Suprapubic skin (tissue), 4 donors: ENCODE data around the gene RNF26. TPM values are rescaled to one million over a fixed set of nuclear protein-coding genes. Genes with fewer than 3 reads are reported as not detected.

Source experiments
- DNase-seq, 2 donors: peaks; one replicate each; pipeline ENCODE4 v3.0.0-alpha.2; 2019; ENCODE audit warnings: low spot score in 2 of 2
- H3K27ac ChIP-seq: fragments of 200-600 bp; sonication (generic); one replicate; pipeline ENCODE4 v1.5.1; 2019
- H3K27me3 ChIP-seq: fragments of 200-600 bp; sonication (generic); one replicate; pipeline ENCODE4 v1.5.1; 2019
- H3K36me3 ChIP-seq: fragments of 200-600 bp; sonication (generic); one replicate; pipeline ENCODE4 v1.5.1; 2019
- H3K4me1 ChIP-seq: fragments of 200-600 bp; sonication (generic); one replicate; pipeline ENCODE4 v1.5.1; 2019
- H3K4me3 ChIP-seq: fragments of 200-600 bp; sonication (generic); one replicate; pipeline ENCODE4 v1.5.1; 2019; ENCODE audit warnings: mild to moderate bottlenecking
- H3K9me3 ChIP-seq: fragments of 200-600 bp; sonication (generic); one replicate; pipeline ENCODE4 v1.5.1; 2019
- CTCF ChIP-seq, 2 donors: fragments of 200-600 bp in 1 of 2; fragments of 450-650 bp in 1 of 2; sonication (generic) in 1 of 2; IDR thresholded peaks; one replicate each; pipeline ENCODE4 v1.5.1; 2016 to 2019; ENCODE audit warnings: antibody characterized with exemption in 2 of 2, mild to moderate bottlenecking in 1 of 2, moderate library complexity in 1 of 2
- EP300 ChIP-seq: sonication (generic); formaldehyde crosslinking; IDR thresholded peaks from one replicate; pipeline ENCODE4 v1.6.1; 2017; ENCODE audit warnings: antibody characterized with exemption
- POLR2A ChIP-seq, 2 donors: fragments of 450-650 bp; IDR thresholded peaks; one replicate each; pipeline ENCODE4 v1.6.1; 2017; ENCODE audit warnings: antibody characterized with exemption in 2 of 2, mild to moderate bottlenecking in 2 of 2, moderate library complexity in 2 of 2
- POLR2AphosphoS5 ChIP-seq, 3 donors: sonication (generic); formaldehyde crosslinking; IDR thresholded peaks; one replicate each; pipeline ENCODE4 v1.6.1; 2017; ENCODE audit warnings: antibody characterized with exemption in 3 of 3
- WGBS: methylation state at CpG from one replicate; pipeline ENCODE4 v1.1.5; 2018; 5-methylcytosine and 5-hydroxymethylcytosine counted together
- total RNA-seq, 4 donors: library from RNA; depleted of rRNA; stranded (reverse); fragments of >200 nt; gene quantifications; one replicate each; pipeline ENCODE4 v1.1.0, GENCODE V29; 2016

The RNF26 gene
- total RNA-seq, 4 donors from 2014 or later: 13.3 to 21.4 (median 15.4) TPM

- no peaks in the 10 kb centered on the region for H3K36me3 ChIP-seq
- TF ChIP-seq POLR2AphosphoS5 (IDR thresholded peaks at IDR 0.05): no peak
- TF ChIP-seq EP300: no peak
- TF ChIP-seq CTCF (IDR thresholded peaks at IDR 0.05): peak; percentile 57 to 92
- H3K9me3 ChIP-seq: no peaks in the 10 kb centered on the region
- peaks cover 31% of the 10 kb centered on the region for H3K4me1 ChIP-seq
- H3K4me3 ChIP-seq: peak overlapping the region; percentile 57
- 0% methylated on average over 39 of the region's 54 CpGs for WGBS
- peak; percentile 73 to 92 for DNase-seq
- H3K27me3 ChIP-seq: no peaks in the 10 kb centered on the region
- H3K27ac ChIP-seq: no peak overlapping the region
These were observed 22.2 kb downstream of the RNF26 start for GRCh38 chr11:119356349-119357031.

GRCh38 chr11:119357074-119357473 is 22.7 kb downstream of the RNF26 start:
- no peak for DNase-seq
- Histone ChIP-seq H3K27me3 (no peaks in the 10 kb centered on the region), H3K9me3 (no peaks in the 10 kb centered on the region), H3K4me3 (peak overlapping the region; percentile 57), H3K4me1 (peaks cover 37% of the 10 kb centered on the region), H3K36me3 (no peaks in the 10 kb centered on the region), H3K27ac (no peak overlapping the region)
- 55% methylated on average over 10 of the region's 13 CpGs for WGBS
- no peak for TF ChIP-seq POLR2AphosphoS5 (IDR thresholded peaks at IDR 0.05)
- TF ChIP-seq POLR2A (IDR thresholded peaks at IDR 0.05): no peak
- TF ChIP-seq CTCF (IDR thresholded peaks at IDR 0.05): no peak
- no peak for TF ChIP-seq EP300

GRCh38 chr11:119359365-119360214 is 25.3 kb downstream of the RNF26 start:
- Histone ChIP-seq H3K36me3 (no peaks in the 10 kb centered on the region), H3K27me3 (peaks cover 12% of the 10 kb centered on the region), H3K9me3 (no peaks in the 10 kb centered on the region), H3K4me1 (peaks cover 48% of the 10 kb centered on the region), H3K4me3 (no peak overlapping the region), H3K27ac (no peak overlapping the region)
- no peak for DNase-seq
- TF ChIP-seq CTCF (IDR thresholded peaks at IDR 0.05) (no peak), POLR2A (IDR thresholded peaks at IDR 0.05) (no peak), POLR2AphosphoS5 (IDR thresholded peaks at IDR 0.05) (no peak), EP300 (no peak)
- 81% methylated on average over 5 of the region's 10 CpGs for WGBS

- no peaks in the 10 kb centered on the region for H3K36me3 ChIP-seq
- no peak overlapping the region for H3K4me3 ChIP-seq
- peaks cover 49% of the 10 kb centered on the region for H3K4me1 ChIP-seq
- TF ChIP-seq POLR2A (IDR thresholded peaks at IDR 0.05) (no peak), POLR2AphosphoS5 (IDR thresholded peaks at IDR 0.05) (no peak), EP300 (no peak), CTCF (IDR thresholded peaks at IDR 0.05) (no peak)
- H3K27me3 ChIP-seq: peaks cover 21% of the 10 kb centered on the region
- DNase-seq: peak in 1 of 2 donors; percentile 61
- 38% methylated on average over 7 of the region's 8 CpGs for WGBS
- H3K27ac ChIP-seq: peak overlapping the region; percentile 43
- H3K9me3 ChIP-seq: no peaks in the 10 kb centered on the region
These were observed 26.9 kb downstream of the RNF26 start for GRCh38 chr11:119361056-119361787.
